GM19455 (cell line): ENCODE data around the gene CLOCK.

Experiments used
- ATAC-seq: cut with Tn5 transposase; IDR thresholded peaks from one replicate; pipeline ENCODE4 v1.9.1; 2021; ENCODE audit not compliant: unreplicated experiment

CLOCK gene

GRCh38 chr4:55540271-55540670 is 6.4 kb downstream of the CLOCK start:
- ATAC-seq, result no peak

GRCh38 chr4:55539658-55540057 is 7.1 kb downstream of the CLOCK start:
- no peak for ATAC-seq

GRCh38 chr4:55538531-55538930 is 8.2 kb downstream of the CLOCK start:
- no peak for ATAC-seq

- ATAC-seq, result no peak
Measured at GRCh38 chr4:55534306-55534705, 12.4 kb downstream of the CLOCK start.

- ATAC-seq, result no peak
Measured at GRCh38 chr4:55530691-55531090, 16.0 kb downstream of the CLOCK start.

- ATAC-seq, result no peak
Measured at GRCh38 chr4:55530167-55530566, 16.5 kb downstream of the CLOCK start.

- ATAC-seq, result no peak
Measured at GRCh38 chr4:55528491-55528890, 18.2 kb downstream of the CLOCK start.

- no peak for ATAC-seq
Measured at GRCh38 chr4:55524844-55525571, 21.7 kb downstream of the CLOCK start.

- no peak for ATAC-seq
Measured at GRCh38 chr4:55518442-55518841, 28.3 kb downstream of the CLOCK start.

GRCh38 chr4:55517526-55518229 is 29.0 kb downstream of the CLOCK start:
- ATAC-seq, result no peak

- ATAC-seq, result no peak
Measured at GRCh38 chr4:55512922-55513571, 33.7 kb downstream of the CLOCK start.

- ATAC-seq, result no peak
Measured at GRCh38 chr4:55512077-55512476, 34.6 kb downstream of the CLOCK start.

- ATAC-seq, result no peak
Measured at GRCh38 chr4:55510685-55511084, 36.0 kb downstream of the CLOCK start.

- ATAC-seq, result no peak
Measured at GRCh38 chr4:55509266-55509665, 37.4 kb downstream of the CLOCK start.

GRCh38 chr4:55507612-55508011 is 39.1 kb downstream of the CLOCK start:
- ATAC-seq, result no peak

GRCh38 chr4:55503169-55503568 is 43.5 kb downstream of the CLOCK start:
- no peak for ATAC-seq

- peak; percentile 93 for ATAC-seq
Measured at GRCh38 chr4:55500072-55500471, 46.6 kb downstream of the CLOCK start.

- ATAC-seq, result no peak
Measured at GRCh38 chr4:55499495-55499894, 47.2 kb downstream of the CLOCK start.

- no peak for ATAC-seq
Measured at GRCh38 chr4:55498051-55498450, 48.7 kb downstream of the CLOCK start.

GRCh38 chr4:55491486-55491885 is 55.2 kb downstream of the CLOCK start:
- ATAC-seq, result no peak

GRCh38 chr4:55488716-55489115 is 58.0 kb downstream of the CLOCK start:
- no peak for ATAC-seq

- ATAC-seq, result no peak
Measured at GRCh38 chr4:55485821-55486220, 60.9 kb downstream of the CLOCK start.
